ENCODE results near the gene SIK1.

Gene SIK1

GRCh38 chr21:43367296-43367695 lies 59.6 kb downstream of the SIK1 start:
- no peak for DNase-seq (ENCODE audit: low read depth)

GRCh38 chr21:43366656-43367055 lies 60.3 kb downstream of the SIK1 start:
- DNase-seq (ENCODE audit: low read depth), result no peak

GRCh38 chr21:43365611-43366426 lies 61.1 kb downstream of the SIK1 start:
- no peak for DNase-seq (ENCODE audit: low read depth)

- DNase-seq (ENCODE audit: low read depth), result no peak
These were observed 62.0 kb downstream of the SIK1 start for GRCh38 chr21:43364851-43365424.

Data from amniotic epithelial cell (primary cell).